ENCODE results near the gene KLK14. TPM values are rescaled to one million over a fixed set of nuclear protein-coding genes. Genes with fewer than 3 reads are reported as not detected.

Gene KLK14
- total and polyA plus RNA-seq, 8 donors: 0.20 to 0.77 (median 0.32) TPM; not detected in 3

- Histone ChIP-seq H3K36me3 (no peaks in the 10 kb centered on the region), H3K27ac (no peak overlapping the region), H3K9me3 (no peaks in the 10 kb centered on the region), H3K27me3 (no peaks in the 10 kb centered on the region), H3K4me3 (no peak overlapping the region), H3K4me1 (no peaks in the 10 kb centered on the region)
- ATAC-seq: no peak
- DNase-seq: no peak
- FAIRE-seq: no peak
- intact Hi-C loops (cut with DNase I): no loop called here
- 93% methylated on average over 6 of the region's 6 CpGs for WGBS, 2 donors
- TF ChIP-seq CTCF (IDR thresholded peaks at IDR 0.05): no peak
Measured at GRCh38 chr19:51078731-51079130, 4.0 kb downstream of the KLK14 start.

GRCh38 chr19:51078104-51078503, 4.6 kb downstream of the KLK14 start:
- H3K36me3 ChIP-seq: no peaks in the 10 kb centered on the region
- TF ChIP-seq CTCF (IDR thresholded peaks at IDR 0.05): no peak
- no peaks in the 10 kb centered on the region for H3K27me3 ChIP-seq
- intact Hi-C loops (cut with DNase I): no loop called here
- no peaks in the 10 kb centered on the region for H3K9me3 ChIP-seq
- no peak for DNase-seq
- no peak for ATAC-seq
- H3K4me1 ChIP-seq: no peaks in the 10 kb centered on the region
- H3K4me3 ChIP-seq: no peak overlapping the region
- no peak for FAIRE-seq
- no peak overlapping the region for H3K27ac ChIP-seq
- 80 to 94% methylated on average over 4 to 6 of the region's 6 CpGs for WGBS, 2 donors

- intact Hi-C loops (cut with DNase I): no loop called here
- WGBS, 2 donors: 80 to 81% methylated on average over 14 of the region's 14 CpGs
- Histone ChIP-seq H3K9me3 (no peaks in the 10 kb centered on the region), H3K4me1 (no peaks in the 10 kb centered on the region), H3K27me3 (no peaks in the 10 kb centered on the region), H3K4me3 (no peak overlapping the region), H3K36me3 (no peaks in the 10 kb centered on the region), H3K27ac (no peak overlapping the region)
- TF ChIP-seq CTCF (IDR thresholded peaks at IDR 0.05): no peak
- DNase-seq (no peak), FAIRE-seq (no peak), ATAC-seq (peak in 1 of 4 donors; percentile 42)
Measured at GRCh38 chr19:51076631-51077213, 6.0 kb downstream of the KLK14 start.

GRCh38 chr19:51075998-51076397, 6.7 kb downstream of the KLK14 start:
- no peak for TF ChIP-seq CTCF (IDR thresholded peaks at IDR 0.05)
- no peak overlapping the region for H3K27ac ChIP-seq
- ATAC-seq (no peak), FAIRE-seq (no peak), DNase-seq (no peak)
- no peaks in the 10 kb centered on the region for H3K27me3 ChIP-seq
- intact Hi-C loops (cut with DNase I): no loop called here
- H3K36me3 ChIP-seq: no peaks in the 10 kb centered on the region
- WGBS, 2 donors: 91 to 92% methylated on average over 5 of the region's 5 CpGs
- H3K4me1 ChIP-seq: peaks cover 0 to 3% (median 0%) of the 10 kb centered on the region in 3 donors
- H3K9me3 ChIP-seq: no peaks in the 10 kb centered on the region
- no peak overlapping the region for H3K4me3 ChIP-seq

- H3K27me3 ChIP-seq: no peaks in the 10 kb centered on the region
- ATAC-seq (no peak), FAIRE-seq (no peak), DNase-seq (no peak)
- H3K4me1 ChIP-seq: peaks cover 0 to 7% (median 0%) of the 10 kb centered on the region in 3 donors
- 13 to 16% methylated on average over 4 of the region's 4 CpGs for WGBS, 2 donors
- H3K9me3 ChIP-seq: no peaks in the 10 kb centered on the region
- intact Hi-C loops (cut with DNase I): no loop called here
- H3K4me3 ChIP-seq: no peak overlapping the region
- no peak for TF ChIP-seq CTCF (IDR thresholded peaks at IDR 0.05)
- H3K36me3 ChIP-seq: no peaks in the 10 kb centered on the region
- H3K27ac ChIP-seq: no peak overlapping the region
Measured at GRCh38 chr19:51071095-51071405, 11.6 kb downstream of the KLK14 start.
